Glutamatergic neuron (in vitro differentiated cells): ENCODE results near the gene CDC25B. TPM values are rescaled to one million over a fixed set of nuclear protein-coding genes. Genes with fewer than 3 reads are reported as not detected.

Source experiments
- DNase-seq: peaks from one replicate; pipeline ENCODE4 v3.0.0; 2022
- H3K27ac Mint-ChIP-seq: one replicate; pipeline ENCODE4 v1.8.0; 2020; ENCODE audit warnings: mild to moderate bottlenecking, mixed read lengths, inconsistent platforms; ENCODE audit not compliant: unreplicated experiment
- H3K27me3 Mint-ChIP-seq: one replicate; pipeline ENCODE4 v1.8.0; 2020; ENCODE audit warnings: mild to moderate bottlenecking, moderate library complexity, mixed read lengths, inconsistent platforms; ENCODE audit not compliant: unreplicated experiment
- H3K36me3 Mint-ChIP-seq: one replicate; pipeline ENCODE4 v1.8.0; 2020; ENCODE audit warnings: mild to moderate bottlenecking, mixed read lengths, inconsistent platforms; ENCODE audit not compliant: unreplicated experiment
- H3K4me1 Mint-ChIP-seq: one replicate; pipeline ENCODE4 v1.8.0; 2020; ENCODE audit warnings: mild to moderate bottlenecking, low read depth, mixed read lengths, inconsistent platforms; ENCODE audit not compliant: unreplicated experiment
- H3K4me3 Mint-ChIP-seq: one replicate; pipeline ENCODE4 v1.8.0; 2020; ENCODE audit warnings: mild to moderate bottlenecking, mixed read lengths, inconsistent platforms; ENCODE audit not compliant: unreplicated experiment
- H3K9me3 Mint-ChIP-seq: one replicate; pipeline ENCODE4 v1.8.0; 2020; ENCODE audit warnings: mild to moderate bottlenecking, moderate library complexity, mixed read lengths, inconsistent platforms; ENCODE audit not compliant: unreplicated experiment
- total RNA-seq: library from RNA; stranded (reverse); fragmentation: NEBNext Ultra II Directional; extraction: Animal tissue kit (Norgen Biotek cat#: 25700); gene quantifications from one replicate; pipeline ENCODE4 v1.2.1, GENCODE V29; 2021; ENCODE audit not compliant: unreplicated experiment
- TF ChIP-seq, protein P1 (sequence below): fragments of 200-600 bp; sonication (generic); IDR thresholded peaks from one replicate; pipeline ENCODE4 v1.5.0; 2021; ENCODE audit not compliant: partially characterized antibody, unreplicated experiment

The CDC25B gene
- total RNA-seq, 1 donor from 2014 or later = 27.6 TPM

GRCh38 chr20:3753501-3754275 is 42.4 kb upstream of the CDC25B start:
- peaks cover 6% of the 10 kb centered on the region for H3K9me3 Mint-ChIP-seq
- no peak overlapping the region for H3K27ac Mint-ChIP-seq
- H3K36me3 Mint-ChIP-seq = peaks cover 4% of the 10 kb centered on the region
- no peak for DNase-seq
- no peaks in the 10 kb centered on the region for H3K4me1 Mint-ChIP-seq
- no peak overlapping the region for H3K4me3 Mint-ChIP-seq
- H3K27me3 Mint-ChIP-seq = peaks cover 10% of the 10 kb centered on the region
- TF ChIP-seq, protein P1, sequence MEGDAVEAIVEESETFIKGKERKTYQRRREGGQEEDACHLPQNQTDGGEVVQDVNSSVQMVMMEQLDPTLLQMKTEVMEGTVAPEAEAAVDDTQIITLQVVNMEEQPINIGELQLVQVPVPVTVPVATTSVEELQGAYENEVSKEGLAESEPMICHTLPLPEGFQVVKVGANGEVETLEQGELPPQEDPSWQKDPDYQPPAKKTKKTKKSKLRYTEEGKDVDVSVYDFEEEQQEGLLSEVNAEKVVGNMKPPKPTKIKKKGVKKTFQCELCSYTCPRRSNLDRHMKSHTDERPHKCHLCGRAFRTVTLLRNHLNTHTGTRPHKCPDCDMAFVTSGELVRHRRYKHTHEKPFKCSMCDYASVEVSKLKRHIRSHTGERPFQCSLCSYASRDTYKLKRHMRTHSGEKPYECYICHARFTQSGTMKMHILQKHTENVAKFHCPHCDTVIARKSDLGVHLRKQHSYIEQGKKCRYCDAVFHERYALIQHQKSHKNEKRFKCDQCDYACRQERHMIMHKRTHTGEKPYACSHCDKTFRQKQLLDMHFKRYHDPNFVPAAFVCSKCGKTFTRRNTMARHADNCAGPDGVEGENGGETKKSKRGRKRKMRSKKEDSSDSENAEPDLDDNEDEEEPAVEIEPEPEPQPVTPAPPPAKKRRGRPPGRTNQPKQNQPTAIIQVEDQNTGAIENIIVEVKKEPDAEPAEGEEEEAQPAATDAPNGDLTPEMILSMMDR = no peak

- TF ChIP-seq, protein P1 = no peak
- Mint-ChIP-seq H3K4me1 (no peaks in the 10 kb centered on the region), H3K4me3 (no peak overlapping the region), H3K9me3 (peaks cover 5% of the 10 kb centered on the region), H3K36me3 (peaks cover 4% of the 10 kb centered on the region), H3K27ac (no peak overlapping the region), H3K27me3 (peaks cover 10% of the 10 kb centered on the region)
- no peak for DNase-seq
These were observed 41.9 kb upstream of the CDC25B start for GRCh38 chr20:3754276-3754630.

GRCh38 chr20:3755269-3755668 is 40.8 kb upstream of the CDC25B start:
- H3K27ac Mint-ChIP-seq = no peak overlapping the region

DNA sequence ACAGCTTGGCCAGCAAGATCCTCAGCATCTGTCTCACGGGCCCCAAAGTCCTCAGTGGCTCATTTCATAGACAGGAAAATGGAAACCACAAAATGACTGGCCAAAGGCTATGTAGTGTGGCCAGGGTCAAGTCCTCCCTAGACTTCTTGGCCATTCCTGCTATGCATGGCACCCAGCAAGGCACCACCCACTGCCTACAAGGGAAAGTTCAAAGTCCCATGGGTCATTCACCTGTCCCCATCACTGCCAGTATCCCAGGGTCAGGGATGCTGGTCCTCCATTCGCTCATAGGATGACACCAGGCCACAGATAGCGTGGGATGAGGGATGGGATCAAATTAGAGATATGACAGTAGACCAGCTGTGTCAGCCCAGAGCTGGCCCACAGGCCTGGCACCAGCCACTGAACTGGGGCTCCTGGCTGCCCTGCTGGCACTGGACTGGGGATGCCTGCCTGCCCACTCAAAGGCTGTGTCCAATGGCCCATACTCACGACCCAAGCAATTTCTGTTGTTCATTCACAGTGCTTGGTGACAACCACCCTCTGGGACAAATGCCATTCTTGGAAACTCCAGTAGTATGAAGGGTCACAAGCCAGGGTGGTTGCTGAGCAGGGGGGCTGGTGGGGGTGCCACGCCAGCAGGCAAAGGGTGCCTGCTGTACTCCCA is 40.2 kb upstream of the CDC25B start:
- TF ChIP-seq, protein P1 = no peak
- peaks cover 4% of the 10 kb centered on the region for H3K36me3 Mint-ChIP-seq
- H3K27ac Mint-ChIP-seq = no peak overlapping the region
- no peak overlapping the region for H3K4me3 Mint-ChIP-seq
- peaks cover 3% of the 10 kb centered on the region for H3K4me1 Mint-ChIP-seq
- no peak for DNase-seq
- H3K9me3 Mint-ChIP-seq = peaks cover 7% of the 10 kb centered on the region
- H3K27me3 Mint-ChIP-seq = peaks cover 7% of the 10 kb centered on the region

More at GRCh38 chr20:3755269-3755668, 40.8 kb upstream of the CDC25B start:
- peaks cover 7% of the 10 kb centered on the region for H3K9me3 Mint-ChIP-seq
- H3K36me3 Mint-ChIP-seq = peaks cover 4% of the 10 kb centered on the region
- H3K4me3 Mint-ChIP-seq = no peak overlapping the region
- no peaks in the 10 kb centered on the region for H3K4me1 Mint-ChIP-seq
- TF ChIP-seq, protein P1 = no peak
- no peak for DNase-seq
- H3K27me3 Mint-ChIP-seq = peaks cover 10% of the 10 kb centered on the region

- H3K36me3 Mint-ChIP-seq = peaks cover 4% of the 10 kb centered on the region
- H3K4me3 Mint-ChIP-seq = no peak overlapping the region
- DNase-seq = no peak
- H3K27me3 Mint-ChIP-seq = peaks cover 6% of the 10 kb centered on the region
- H3K27ac Mint-ChIP-seq = no peak overlapping the region
- peaks cover 3% of the 10 kb centered on the region for H3K4me1 Mint-ChIP-seq
- peaks cover 7% of the 10 kb centered on the region for H3K9me3 Mint-ChIP-seq
- TF ChIP-seq, protein P1 = no peak
These were observed 38.8 kb upstream of the CDC25B start for GRCh38 chr20:3757268-3757667.
